MM.1S (cell line): ENCODE measurements around the gene SEC24B.
"Not testable (repeated sequence)": the region's sequence is repeated elsewhere in the genome, so short reads cannot be mapped to it uniquely, and the experiment has no call there.

ENCODE experiments used
- DNase-seq: peaks from one replicate; pipeline ENCODE4 v3.0.0-alpha.2; 2015
- H2AFZ ChIP-seq: fragments of 300-600 bp; sonication (generic); 2 replicates; pipeline ENCODE4 v1.6.0; 2016; ENCODE audit warnings: antibody characterized with exemption, low read length
- H3F3A ChIP-seq: fragments of 300-600 bp; sonication (generic); 2 replicates; pipeline ENCODE4 v1.6.1; 2016; ENCODE audit warnings: mild to moderate bottlenecking, antibody characterized with exemption, low read length, moderate library complexity, mixed read lengths; ENCODE audit not compliant: insufficient read depth
- H3K27ac ChIP-seq: fragments of 300-600 bp; sonication (generic); 2 replicates; pipeline ENCODE4 v1.5.1; 2016; ENCODE audit warnings: mild to moderate bottlenecking, low read length
- H3K27me3 ChIP-seq: fragments of 300-600 bp; sonication (generic); replicated peaks from 2 replicates; pipeline ENCODE4 v1.6.0; 2016; ENCODE audit warnings: low read length; ENCODE audit not compliant: insufficient read depth
- H3K36me3 ChIP-seq: fragments of 300-600 bp; sonication (generic); replicated peaks from 2 replicates; pipeline ENCODE4 v1.6.1; 2016; ENCODE audit warnings: mild to moderate bottlenecking, low read length, mixed read lengths; ENCODE audit not compliant: insufficient read depth
- H3K4me1 ChIP-seq: fragments of 300-600 bp; sonication (generic); 2 replicates; pipeline ENCODE4 v1.6.1; 2016; ENCODE audit warnings: low read length, mixed read lengths
- H3K4me2 ChIP-seq: fragments of 300-600 bp; sonication (generic); 2 replicates; pipeline ENCODE4 v1.6.0; 2016; ENCODE audit warnings: low read depth, low read length
- H3K4me3 ChIP-seq: fragments of 300-600 bp; sonication (generic); 2 replicates; pipeline ENCODE4 v1.5.1; 2016; ENCODE audit warnings: low read length, mixed read lengths
- H3K79me2 ChIP-seq: fragments of 300-600 bp; sonication (generic); 2 replicates; pipeline ENCODE4 v1.6.1; 2016; ENCODE audit warnings: mixed run types, low read length, mixed read lengths
- H3K9ac ChIP-seq: fragments of 300-600 bp; sonication (generic); 2 replicates; pipeline ENCODE4 v1.6.1; 2016; ENCODE audit warnings: low read length, mixed read lengths
- H3K9me2 ChIP-seq: fragments of 300-600 bp; sonication (generic); replicated peaks from 2 replicates; pipeline ENCODE4 v1.6.1; 2016; ENCODE audit warnings: mild to moderate bottlenecking, low read length, mixed read lengths; ENCODE audit not compliant: insufficient read depth
- H3K9me3 ChIP-seq: fragments of 300-600 bp; sonication (generic); replicated peaks from 2 replicates; pipeline ENCODE4 v1.6.1; 2016; ENCODE audit warnings: mild to moderate bottlenecking, low read length, mixed read lengths; ENCODE audit not compliant: insufficient read depth
- H4K20me1 ChIP-seq: fragments of 300-600 bp; sonication (generic); 2 replicates; pipeline ENCODE4 v1.6.1; 2016; ENCODE audit warnings: mild to moderate bottlenecking, low read length, moderate library complexity, mixed read lengths; ENCODE audit not compliant: insufficient read depth
- CTCF ChIP-seq: fragments of 300-600 bp; sonication (generic); IDR thresholded peaks from 2 replicates; pipeline ENCODE4 v1.5.1; 2016; ENCODE audit warnings: antibody characterized with exemption, low read length, mixed read lengths
- EZH2 ChIP-seq: fragments of 300-600 bp; sonication (generic); optimal IDR thresholded peaks from 2 replicates; pipeline ENCODE3; 2017; ENCODE audit warnings: low read depth, mild to moderate bottlenecking, antibody characterized with exemption, low read length, mixed read lengths
- EZH2phosphoT487 ChIP-seq: fragments of 300-600 bp; sonication (generic); IDR thresholded peaks from 2 replicates; pipeline ENCODE4 v1.6.1; 2018; ENCODE audit warnings: antibody characterized with exemption, low read length

Gene SEC24B

GRCh38 chr4:109451544-109452273 lies 18.1 kb downstream of the SEC24B start:
- TF ChIP-seq CTCF, result no peak
- TF ChIP-seq EZH2, result no peak
- no peak for TF ChIP-seq EZH2phosphoT487
- Histone ChIP-seq H3K79me2 (peaks cover 96% of the 10 kb centered on the region), H3K9me2 (no peaks in the 10 kb centered on the region), H3K27ac (no peak overlapping the region), H3K27me3 (no peaks in the 10 kb centered on the region), H3K9ac (no peak overlapping the region), H4K20me1 (0 out of 2 replicates have a peak, but pooled peaks cover under 1% of the 10 kb centered on the region), H3K4me2 (no peak overlapping the region), H3F3A (no peaks in the 10 kb centered on the region), H2AFZ (no peak overlapping the region), H3K9me3 (no peaks in the 10 kb centered on the region), H3K4me1 (no peaks in the 10 kb centered on the region), H3K4me3 (no peak overlapping the region), H3K36me3 (peaks cover 5% of the 10 kb centered on the region; the same call in 1 of the 2 replicates)
- DNase-seq, result no peak

GRCh38 chr4:109453110-109453509 lies 19.5 kb downstream of the SEC24B start:
- H3K27ac ChIP-seq, H3K36me3 ChIP-seq, H2AFZ ChIP-seq, H3K27me3 ChIP-seq, H3K9me3 ChIP-seq, DNase-seq, H4K20me1 ChIP-seq, H3K9ac ChIP-seq, H3K9me2 ChIP-seq, H3F3A ChIP-seq, H3K4me1 ChIP-seq, H3K4me3 ChIP-seq, H3K4me2 ChIP-seq: not testable (repeated sequence)
- peaks cover 96% of the 10 kb centered on the region for H3K79me2 ChIP-seq

- no peak overlapping the region for H3K4me3 ChIP-seq
- peaks cover 92% of the 10 kb centered on the region for H3K79me2 ChIP-seq
- H3K9ac ChIP-seq, result no peak overlapping the region
- TF ChIP-seq CTCF (no peak), EZH2 (no peak), EZH2phosphoT487 (no peak)
- H3K9me2 ChIP-seq, result no peaks in the 10 kb centered on the region
- H2AFZ ChIP-seq, result no peak overlapping the region
- H3K4me2 ChIP-seq, result no peak overlapping the region
- H3K9me3 ChIP-seq, result no peaks in the 10 kb centered on the region
- H4K20me1 ChIP-seq, result no peaks in the 10 kb centered on the region
- H3K36me3 ChIP-seq, result peaks cover 10% of the 10 kb centered on the region
- no peaks in the 10 kb centered on the region for H3F3A ChIP-seq
- no peaks in the 10 kb centered on the region for H3K4me1 ChIP-seq
- DNase-seq, result no peak
- no peaks in the 10 kb centered on the region for H3K27me3 ChIP-seq
- H3K27ac ChIP-seq, result no peak overlapping the region
These were observed 28.7 kb downstream of the SEC24B start for GRCh38 chr4:109462297-109462696.

- H4K20me1 ChIP-seq, result no peaks in the 10 kb centered on the region
- TF ChIP-seq EZH2 (no peak), CTCF (no peak), EZH2phosphoT487 (no peak)
- H3K4me3 ChIP-seq, result no peak overlapping the region
- H3K9me2 ChIP-seq, result no peaks in the 10 kb centered on the region
- no peak overlapping the region for H2AFZ ChIP-seq
- H3K9me3 ChIP-seq, result no peaks in the 10 kb centered on the region
- no peaks in the 10 kb centered on the region for H3K4me1 ChIP-seq
- H3F3A ChIP-seq, result no peaks in the 10 kb centered on the region
- H3K27me3 ChIP-seq, result no peaks in the 10 kb centered on the region
- no peak overlapping the region for H3K4me2 ChIP-seq
- H3K79me2 ChIP-seq, result peaks cover 92% of the 10 kb centered on the region
- peaks cover 10% of the 10 kb centered on the region for H3K36me3 ChIP-seq
- no peak overlapping the region for H3K9ac ChIP-seq
- no peak overlapping the region for H3K27ac ChIP-seq
- no peak for DNase-seq
These were observed 29.2 kb downstream of the SEC24B start for GRCh38 chr4:109462802-109463201.
